Breast epithelium (tissue), 3 donors: ENCODE measurements around the gene UBP1.
"Not testable (repeated sequence)": the region's sequence is repeated elsewhere in the genome, so short reads cannot be mapped to it uniquely, and the experiment has no call there.

Experiments
- POLR2AphosphoS5 ChIP-seq, 3 donors: sonication (generic); formaldehyde crosslinking; IDR thresholded peaks; one replicate each; pipeline ENCODE4 v1.6.1; 2017; ENCODE audit warnings: antibody characterized with exemption in 3 of 3
- TF ChIP-seq, protein P1 (sequence below), 3 donors: fragments of 450-650 bp; IDR thresholded peaks; one replicate each; pipeline ENCODE4 v1.5.1; 2016 to 2017; ENCODE audit warnings: antibody characterized with exemption in 3 of 3, mild to moderate bottlenecking in 3 of 3, moderate library complexity in 3 of 3

DNA sequence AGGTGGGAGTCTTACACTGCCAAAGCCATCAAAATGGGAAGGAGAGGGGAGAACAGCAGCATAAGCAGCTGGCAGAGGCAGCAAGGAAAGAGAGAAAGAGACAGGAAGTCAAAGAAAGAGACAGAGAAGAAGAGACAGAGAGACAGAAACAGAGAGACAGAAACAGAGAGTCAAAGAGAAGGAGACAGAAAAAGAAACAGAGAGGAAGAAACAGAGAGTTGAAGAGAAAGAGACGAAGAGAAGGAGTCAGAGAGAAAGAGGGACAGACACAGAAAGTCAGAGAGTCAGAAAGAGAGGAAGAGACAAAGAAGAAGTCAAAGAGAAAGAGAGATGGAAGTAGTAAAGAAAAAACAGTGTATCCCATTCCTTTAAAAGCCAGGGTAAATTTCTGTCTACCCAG lies 11.8 kb upstream of the UBP1 start:
- TF ChIP-seq, protein P1, sequence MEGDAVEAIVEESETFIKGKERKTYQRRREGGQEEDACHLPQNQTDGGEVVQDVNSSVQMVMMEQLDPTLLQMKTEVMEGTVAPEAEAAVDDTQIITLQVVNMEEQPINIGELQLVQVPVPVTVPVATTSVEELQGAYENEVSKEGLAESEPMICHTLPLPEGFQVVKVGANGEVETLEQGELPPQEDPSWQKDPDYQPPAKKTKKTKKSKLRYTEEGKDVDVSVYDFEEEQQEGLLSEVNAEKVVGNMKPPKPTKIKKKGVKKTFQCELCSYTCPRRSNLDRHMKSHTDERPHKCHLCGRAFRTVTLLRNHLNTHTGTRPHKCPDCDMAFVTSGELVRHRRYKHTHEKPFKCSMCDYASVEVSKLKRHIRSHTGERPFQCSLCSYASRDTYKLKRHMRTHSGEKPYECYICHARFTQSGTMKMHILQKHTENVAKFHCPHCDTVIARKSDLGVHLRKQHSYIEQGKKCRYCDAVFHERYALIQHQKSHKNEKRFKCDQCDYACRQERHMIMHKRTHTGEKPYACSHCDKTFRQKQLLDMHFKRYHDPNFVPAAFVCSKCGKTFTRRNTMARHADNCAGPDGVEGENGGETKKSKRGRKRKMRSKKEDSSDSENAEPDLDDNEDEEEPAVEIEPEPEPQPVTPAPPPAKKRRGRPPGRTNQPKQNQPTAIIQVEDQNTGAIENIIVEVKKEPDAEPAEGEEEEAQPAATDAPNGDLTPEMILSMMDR (IDR thresholded peaks at IDR 0.05): not testable (repeated sequence)
- TF ChIP-seq POLR2AphosphoS5 (IDR thresholded peaks at IDR 0.05): not testable (repeated sequence)
